ENCODE data around the gene GLT8D1.

GRCh38 chr3:52651592-52651991, 54.0 kb downstream of the GLT8D1 start:
- TF ChIP-seq, protein P1, sequence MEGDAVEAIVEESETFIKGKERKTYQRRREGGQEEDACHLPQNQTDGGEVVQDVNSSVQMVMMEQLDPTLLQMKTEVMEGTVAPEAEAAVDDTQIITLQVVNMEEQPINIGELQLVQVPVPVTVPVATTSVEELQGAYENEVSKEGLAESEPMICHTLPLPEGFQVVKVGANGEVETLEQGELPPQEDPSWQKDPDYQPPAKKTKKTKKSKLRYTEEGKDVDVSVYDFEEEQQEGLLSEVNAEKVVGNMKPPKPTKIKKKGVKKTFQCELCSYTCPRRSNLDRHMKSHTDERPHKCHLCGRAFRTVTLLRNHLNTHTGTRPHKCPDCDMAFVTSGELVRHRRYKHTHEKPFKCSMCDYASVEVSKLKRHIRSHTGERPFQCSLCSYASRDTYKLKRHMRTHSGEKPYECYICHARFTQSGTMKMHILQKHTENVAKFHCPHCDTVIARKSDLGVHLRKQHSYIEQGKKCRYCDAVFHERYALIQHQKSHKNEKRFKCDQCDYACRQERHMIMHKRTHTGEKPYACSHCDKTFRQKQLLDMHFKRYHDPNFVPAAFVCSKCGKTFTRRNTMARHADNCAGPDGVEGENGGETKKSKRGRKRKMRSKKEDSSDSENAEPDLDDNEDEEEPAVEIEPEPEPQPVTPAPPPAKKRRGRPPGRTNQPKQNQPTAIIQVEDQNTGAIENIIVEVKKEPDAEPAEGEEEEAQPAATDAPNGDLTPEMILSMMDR (IDR thresholded peaks at IDR 0.05), result no peak
- no peak for TF ChIP-seq EZH2 (IDR thresholded peaks at IDR 0.05; ENCODE audit: borderline replicate concordance, insufficient read depth, low read depth, low read length, poor library complexity, severe bottlenecking)
